Keratinocyte (primary cell): ENCODE data around the gene UCK2.

Source experiments
- CTCF ChIP-seq, 3 experiments: IDR thresholded peaks in 1 of 3; conservative IDR thresholded peaks in 1 of 3; optimal IDR thresholded peaks in 1 of 3; 2 replicates in 2 of 3; 3 replicates in 1 of 3; pipeline versions ENCODE3 to v1.5.1; 2011; ENCODE audit warnings: low read length in 3 of 3, mild to moderate bottlenecking in 3 of 3, moderate library complexity in 2 of 3, control low read depth in 1 of 3, inconsistent platforms in 1 of 3; ENCODE audit not compliant: insufficient read depth in 2 of 3; ENCODE audit errors: extremely low read depth in 1 of 3
- EZH2 ChIP-seq: IDR thresholded peaks from one replicate; pipeline ENCODE4 v1.6.1; 2012; ENCODE audit warnings: inconsistent platforms, mild to moderate bottlenecking, low read length, moderate library complexity

DNA sequence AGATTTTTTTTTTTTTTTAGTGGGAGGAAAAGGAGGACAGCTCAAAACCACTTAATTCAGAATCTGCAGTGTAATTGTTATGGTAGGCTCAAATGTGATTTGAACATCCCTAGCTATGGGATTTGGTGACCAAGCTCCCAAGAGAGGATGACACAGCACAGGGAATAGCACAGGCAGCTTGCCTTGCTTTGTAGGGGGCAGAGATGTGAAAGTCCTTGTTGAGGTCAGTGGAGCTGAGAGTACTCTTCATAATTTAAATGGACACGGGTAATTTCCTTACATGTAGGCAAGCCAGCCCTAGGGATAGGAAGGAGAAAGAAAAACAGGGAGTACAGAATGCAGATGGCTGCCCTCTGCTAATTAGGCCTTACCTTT is 3.2 kb upstream of the UCK2 start:
- TF ChIP-seq CTCF (optimal IDR thresholded peaks at IDR 0.05 in 1 of 3, IDR thresholded peaks at IDR 0.05 in 1 of 3, conservative IDR thresholded peaks at IDR 0.05 in 1 of 3; ENCODE audit: extremely low read depth in 1 of 3, insufficient read depth in 2 of 3, low read length in 3 of 3) (no peak), EZH2 (no peak)
